Endothelial cell (in vitro differentiated cells): ENCODE results near the gene PARK7. TPM values are rescaled to one million over a fixed set of nuclear protein-coding genes. Genes with fewer than 3 reads are reported as not detected.

Source experiments
- DNase-seq: peaks from one replicate; pipeline ENCODE4 v3.0.0; 2021; ENCODE audit warnings: low spot score
- H3K27ac Mint-ChIP-seq: one replicate; pipeline ENCODE4 v1.8.0; 2021; ENCODE audit warnings: mixed read lengths, inconsistent platforms; ENCODE audit not compliant: unreplicated experiment
- H3K27me3 Mint-ChIP-seq: one replicate; pipeline ENCODE4 v1.8.0; 2021; ENCODE audit warnings: mild to moderate bottlenecking, moderate library complexity, mixed read lengths, inconsistent platforms; ENCODE audit not compliant: unreplicated experiment
- H3K36me3 Mint-ChIP-seq: one replicate; pipeline ENCODE4 v1.8.0; 2021; ENCODE audit warnings: mild to moderate bottlenecking, low read depth, mixed read lengths, inconsistent platforms; ENCODE audit not compliant: unreplicated experiment
- H3K4me1 Mint-ChIP-seq: one replicate; pipeline ENCODE4 v1.8.0; 2021; ENCODE audit warnings: mild to moderate bottlenecking, mixed read lengths, inconsistent platforms; ENCODE audit not compliant: unreplicated experiment
- H3K4me3 Mint-ChIP-seq: one replicate; pipeline ENCODE4 v1.8.0; 2021; ENCODE audit warnings: mild to moderate bottlenecking, mixed read lengths, inconsistent platforms; ENCODE audit not compliant: unreplicated experiment
- H3K9me3 Mint-ChIP-seq: one replicate; pipeline ENCODE4 v1.8.0; 2021; ENCODE audit warnings: mixed read lengths, inconsistent platforms; ENCODE audit not compliant: unreplicated experiment
- CTCF ChIP-seq: fragments of 200-600 bp; sonication (generic); IDR thresholded peaks from one replicate; pipeline ENCODE4 v1.5.0; 2021; ENCODE audit warnings: antibody characterized with exemption; ENCODE audit not compliant: unreplicated experiment
- total RNA-seq: library from RNA; stranded (reverse); fragmentation: NEBNext Ultra II Directional; extraction: Animal tissue kit (Norgen Biotek cat#: 25700); gene quantifications from one replicate; pipeline ENCODE4 v1.2.1, GENCODE V29; 2021; ENCODE audit not compliant: unreplicated experiment

PARK7 gene
- total RNA-seq, 1 donor from 2014 or later: 223 TPM

GRCh38 chr1:8022395-8023286 lies 61.1 kb downstream of the PARK7 start:
- Mint-ChIP-seq H3K9me3 (no peaks in the 10 kb centered on the region), H3K4me3 (no peak overlapping the region), H3K27me3 (peaks cover 6% of the 10 kb centered on the region), H3K27ac (no peak overlapping the region), H3K36me3 (peaks cover 9% of the 10 kb centered on the region), H3K4me1 (peaks cover 62% of the 10 kb centered on the region)
- DNase-seq: no peak
- TF ChIP-seq CTCF: no peak

- Mint-ChIP-seq H3K4me1 (peaks cover 55% of the 10 kb centered on the region), H3K36me3 (peaks cover 9% of the 10 kb centered on the region), H3K27ac (no peak overlapping the region), H3K9me3 (no peaks in the 10 kb centered on the region), H3K4me3 (no peak overlapping the region), H3K27me3 (peaks cover 6% of the 10 kb centered on the region)
- TF ChIP-seq CTCF: no peak
- DNase-seq: no peak
Observed at GRCh38 chr1:8023287-8023994, 61.9 kb downstream of the PARK7 start.

- H3K36me3 Mint-ChIP-seq: peaks cover 9% of the 10 kb centered on the region
- no peak overlapping the region for H3K4me3 Mint-ChIP-seq
- H3K27ac Mint-ChIP-seq: no peak overlapping the region
- H3K4me1 Mint-ChIP-seq: peaks cover 50% of the 10 kb centered on the region
- H3K9me3 Mint-ChIP-seq: no peaks in the 10 kb centered on the region
- TF ChIP-seq CTCF: no peak
- peaks cover 6% of the 10 kb centered on the region for H3K27me3 Mint-ChIP-seq
- DNase-seq: no peak
Observed at GRCh38 chr1:8023995-8024313, 62.4 kb downstream of the PARK7 start.

GRCh38 chr1:8024329-8024728 lies 62.8 kb downstream of the PARK7 start:
- Mint-ChIP-seq H3K27me3 (peaks cover 6% of the 10 kb centered on the region), H3K36me3 (peaks cover 9% of the 10 kb centered on the region), H3K27ac (no peak overlapping the region), H3K4me1 (peaks cover 47% of the 10 kb centered on the region), H3K9me3 (no peaks in the 10 kb centered on the region), H3K4me3 (peak overlapping the region; percentile 54)
- no peak for TF ChIP-seq CTCF
- DNase-seq: no peak
